ENCODE results near the gene FSTL4.

FSTL4 gene

GRCh38 chr5:133381571-133382365 lies 230.6 kb downstream of the FSTL4 start:
- no peak for TF ChIP-seq CTCF (IDR thresholded peaks at IDR 0.05; ENCODE audit: low read depth, low read length)
- DNase-seq (ENCODE audit: extremely low read depth, low read depth): no peak

GRCh38 chr5:133381041-133381440 lies 231.3 kb downstream of the FSTL4 start:
- no peak for TF ChIP-seq CTCF (IDR thresholded peaks at IDR 0.05; ENCODE audit: low read depth, low read length)
- no peak for DNase-seq (ENCODE audit: extremely low read depth, low read depth)

DNA sequence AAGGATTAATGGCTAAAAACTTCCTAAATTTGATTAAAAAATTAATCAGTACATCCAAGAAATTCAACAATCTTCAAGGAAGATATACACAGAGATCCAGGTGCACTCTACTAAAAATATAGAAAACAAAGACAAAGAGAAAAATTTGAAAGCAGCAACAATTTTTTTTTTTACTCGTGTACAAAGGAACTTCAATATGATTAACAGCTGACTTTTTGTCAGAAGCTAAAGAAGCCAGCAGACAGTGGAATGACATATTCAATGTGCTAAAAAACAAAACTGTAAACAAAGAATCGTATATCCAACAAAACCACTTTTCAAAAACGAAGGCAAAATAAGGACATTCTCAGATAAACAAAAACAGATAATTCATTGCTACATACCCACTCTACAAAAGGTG lies 234.6 kb downstream of the FSTL4 start:
- no peak for DNase-seq (ENCODE audit: extremely low read depth, low read depth)
- TF ChIP-seq CTCF (IDR thresholded peaks at IDR 0.05; ENCODE audit: low read depth, low read length): no peak

- TF ChIP-seq CTCF (IDR thresholded peaks at IDR 0.05; ENCODE audit: low read depth, low read length): no peak
- DNase-seq (ENCODE audit: extremely low read depth, low read depth): no peak
Observed at GRCh38 chr5:133376986-133377385, 235.4 kb downstream of the FSTL4 start.

- DNase-seq (ENCODE audit: extremely low read depth, low read depth): no peak
- no peak for TF ChIP-seq CTCF (IDR thresholded peaks at IDR 0.05; ENCODE audit: low read depth, low read length)
Observed at GRCh38 chr5:133373121-133373870, 239.0 kb downstream of the FSTL4 start.

DNA sequence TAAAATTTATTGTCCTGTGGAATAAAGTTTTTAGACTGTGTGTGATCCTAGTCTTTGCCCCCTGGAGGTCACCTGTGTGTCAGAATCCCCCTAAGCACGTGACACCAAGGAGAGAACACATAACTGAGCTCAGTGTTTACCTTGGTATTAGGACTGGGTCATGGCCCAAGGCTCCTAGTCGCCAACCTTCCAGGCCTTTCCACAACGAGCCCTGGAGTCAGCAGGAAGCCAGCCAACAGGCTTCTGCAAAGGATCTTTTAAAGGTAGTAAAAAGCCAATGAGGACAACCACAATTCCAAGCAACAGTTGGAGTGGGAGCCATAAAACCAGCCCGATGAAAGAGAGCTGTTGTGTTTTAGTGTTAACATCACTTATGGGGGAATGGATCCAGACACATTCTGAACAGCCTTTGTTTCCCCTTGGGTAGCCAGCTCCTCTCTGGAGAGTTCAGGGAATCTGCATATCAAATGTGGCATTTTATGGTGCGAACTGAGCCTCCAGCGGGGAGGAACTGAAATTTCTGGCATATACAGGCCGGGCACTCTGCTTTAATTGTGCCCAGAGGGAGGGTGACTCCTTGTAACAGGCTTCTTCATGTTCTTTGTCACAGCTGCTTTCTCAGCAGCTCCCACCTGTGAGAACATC lies 239.9 kb downstream of the FSTL4 start:
- DNase-seq (ENCODE audit: extremely low read depth, low read depth): no peak
- no peak for TF ChIP-seq CTCF (IDR thresholded peaks at IDR 0.05; ENCODE audit: low read depth, low read length)
